Endothelial cell of umbilical vein (primary cell): Measurements from ENCODE around the gene CDK11B. TPM values are rescaled to one million over a fixed set of nuclear protein-coding genes. Genes with fewer than 3 reads are reported as not detected.
"Not testable (repeated sequence)": the region's sequence is repeated elsewhere in the genome, so short reads cannot be mapped to it uniquely, and the experiment has no call there.

Experiments used
- BruUV-seq: library from RNA; stranded (reverse); fragments of 400-500 nt; replicated peaks from 2 replicates; lab custom pipeline; 2021; lab: Mats Ljungman, UMichigan
- CTCF ChIA-PET: fragments of 300-600, 350-600 bp; sonication (Branson Sonifier 250); formaldehyde crosslinking; loops from one replicate; lab custom pipeline; 2021; ENCODE audit warnings: antibody characterized with exemption, inconsistent platforms; lab: Charles Lee
- POLR2A ChIA-PET: fragments of 300-600, 350-600 bp; sonication (Branson Sonifier 250); formaldehyde crosslinking; loops from one replicate; lab custom pipeline; 2021; ENCODE audit warnings: antibody characterized with exemption, inconsistent platforms; lab: Charles Lee
- DNase-seq: peaks from one replicate; pipeline ENCODE4 v3.0.0-alpha.2; 2011; ENCODE audit warnings: low read depth, low spot score
- FAIRE-seq: peaks from 2 replicates; lab custom pipeline; 2011; peaks lifted over from hg19 to GRCh38; lab: Jason Lieb, UNC
- H2AFZ ChIP-seq: 2 replicates; pipeline ENCODE4 v1.6.0; 2012; ENCODE audit warnings: low read depth, low read length, control low read depth, inconsistent platforms
- H3K27ac ChIP-seq: 2 replicates; pipeline ENCODE4 v1.5.1; 2011; ENCODE audit warnings: low read depth, mild to moderate bottlenecking, control low read depth, low read length, moderate library complexity; ENCODE audit not compliant: insufficient read depth
- H3K27me3 ChIP-seq, 2 experiments: 2 replicates each; pipeline versions ENCODE4 v1.6.0 to v1.6.1; 2011; ENCODE audit warnings: low read length in 2 of 2, mixed read lengths in 1 of 2; ENCODE audit not compliant: control insufficient read depth in 2 of 2, insufficient read depth in 2 of 2
- H3K36me3 ChIP-seq, 2 experiments: 2 replicates in 1 of 2; 3 replicates in 1 of 2; pipeline ENCODE4 v1.5.1; 2011; ENCODE audit warnings: low read length in 2 of 2, mild to moderate bottlenecking in 1 of 2, moderate library complexity in 1 of 2; ENCODE audit not compliant: control insufficient read depth in 2 of 2, insufficient read depth in 2 of 2; ENCODE audit errors: extremely low read depth in 1 of 2
- H3K4me1 ChIP-seq: 3 replicates; pipeline ENCODE4 v1.5.1; 2011; ENCODE audit warnings: mild to moderate bottlenecking, low read length; ENCODE audit not compliant: control insufficient read depth, insufficient read depth; ENCODE audit errors: extremely low read depth
- H3K4me2 ChIP-seq: 2 replicates; pipeline ENCODE4 v1.6.1; 2011; ENCODE audit warnings: low read length, control low read depth, mixed read lengths; ENCODE audit not compliant: insufficient read depth
- H3K4me3 ChIP-seq, 3 experiments: fragments of 200-600 bp in 1 of 3; sonication (generic), shearing (Covaris generic) in 1 of 3; replicated peaks in 1 of 3; 2 replicates each; pipeline ENCODE4 v1.5.1; 2011 to 2016; ENCODE audit warnings: control low read depth in 3 of 3, low read length in 3 of 3, mild to moderate bottlenecking in 2 of 3, inconsistent platforms in 1 of 3, low read depth in 1 of 3, moderate library complexity in 1 of 3; ENCODE audit not compliant: insufficient read depth in 1 of 3
- H3K79me2 ChIP-seq: 2 replicates; pipeline ENCODE4 v1.6.0; 2012; ENCODE audit warnings: low read length, inconsistent platforms; ENCODE audit not compliant: control insufficient read depth, insufficient read depth
- H3K9ac ChIP-seq: replicated peaks from 2 replicates; pipeline ENCODE3; 2011; ENCODE audit warnings: low read length, control low read depth; ENCODE audit not compliant: insufficient read depth; ENCODE audit errors: extremely low read depth
- H3K9me1 ChIP-seq: replicated peaks from 3 replicates; pipeline ENCODE4 v1.6.0; 2011; ENCODE audit warnings: mild to moderate bottlenecking, low read length; ENCODE audit not compliant: control insufficient read depth, insufficient read depth; ENCODE audit errors: extremely low read depth
- H3K9me3 ChIP-seq: replicated peaks from 2 replicates; pipeline ENCODE4 v1.5.1; 2012; ENCODE audit warnings: low read length, inconsistent platforms; ENCODE audit not compliant: control insufficient read depth, insufficient read depth
- H4K20me1 ChIP-seq: replicated peaks from 2 replicates; pipeline ENCODE3; 2011; ENCODE audit warnings: mild to moderate bottlenecking, low read length; ENCODE audit not compliant: control insufficient read depth, insufficient read depth; ENCODE audit errors: extremely low read depth
- CTCF ChIP-seq, 2 donors: IDR thresholded peaks; 1 replicate in 1 of 2; 2 replicates in 1 of 2; pipeline ENCODE4 v1.5.1; 2011; ENCODE audit warnings: low read length in 2 of 2, mild to moderate bottlenecking in 2 of 2, moderate library complexity in 2 of 2, control low read depth in 1 of 2, inconsistent platforms in 1 of 2, low read depth in 1 of 2; ENCODE audit not compliant: insufficient read depth in 1 of 2; ENCODE audit errors: extremely low read depth in 1 of 2
- POLR2AphosphoS5 ChIP-seq: IDR thresholded peaks from 2 replicates; pipeline ENCODE4 v1.6.1; 2012; ENCODE audit warnings: low read depth, mild to moderate bottlenecking, control low read depth, low read length, moderate library complexity; ENCODE audit not compliant: insufficient read depth
- dilution Hi-C: fragments of 300-500 bp; cut with MboI; formaldehyde crosslinking; loops from one replicate; pipeline ENCODE4 v1.15.0; 2019; ENCODE audit warnings: low sequenced_read_pairs; ENCODE audit not compliant: extremely low pct_ligation_motif_present
- intact Hi-C: fragments of 100-400 bp; cut with micrococcal nuclease; formaldehyde crosslinking; loops from one replicate; pipeline ENCODE4 v1.10.0; 2022
- polyA plus RNA-seq, 4 experiments: library from polyadenylated mRNA; depleted of rRNA in 3 of 4; stranded (reverse) in 3 of 4; unstranded in 1 of 4; fragments of >200 nt; gene quantifications; 2 replicates each; pipeline versions ENCODE4 v1.2.1 to v1.2.3, GENCODE V29; 2011 to 2012; ENCODE audit warnings: missing spikeins in 1 of 4
- total RNA-seq: library from RNA; stranded (reverse); gene quantifications from 2 replicates; pipeline ENCODE4 v1.2.3, GENCODE V29; 2021

CDK11B gene
- total and polyA plus RNA-seq, 2 donors (not counting 3 experiments of a cell fraction or from before 2014, with no cell fraction given), result 16.4 to 32.0 TPM

GRCh38 chr1:1696431-1697357 lies 37.9 kb upstream of the CDK11B start:
- H3K9ac ChIP-seq, H3K9me1 ChIP-seq, BruUV-seq, H3K4me2 ChIP-seq, H3K27ac ChIP-seq, H3K9me3 ChIP-seq, dilution Hi-C loops, H3K79me2 ChIP-seq, H3K36me3 ChIP-seq, CTCF ChIA-PET, DNase-seq, H3K4me3 ChIP-seq, POLR2A ChIA-PET, FAIRE-seq, H3K4me1 ChIP-seq, H4K20me1 ChIP-seq, H2AFZ ChIP-seq, H3K27me3 ChIP-seq: not testable (repeated sequence)
- intact Hi-C loops, result loop anchor here (10.0 kb wide), 1 partner anchor 48 kb away; no protein-coding TSS in a partner anchor

- peak; percentile 84 for DNase-seq
- H3K4me3 ChIP-seq, result peak within 1 kb of the TSS in 1 of 3 experiments; percentile 58
- intact Hi-C loops, result loop anchor here (10.0 kb wide), 1 partner anchor 52 kb away; no protein-coding TSS in a partner anchor
- H2AFZ ChIP-seq, H3K9ac ChIP-seq, H3K79me2 ChIP-seq, H3K9me1 ChIP-seq, POLR2A ChIA-PET, H3K27me3 ChIP-seq, H3K36me3 ChIP-seq, H4K20me1 ChIP-seq, H3K4me2 ChIP-seq, H3K9me3 ChIP-seq, dilution Hi-C loops, CTCF ChIA-PET, H3K4me1 ChIP-seq: not testable (repeated sequence)
- TF ChIP-seq POLR2AphosphoS5 (peak; percentile 58), CTCF (IDR thresholded peaks at IDR 0.05; ENCODE audit: extremely low read depth in 1 of 2, insufficient read depth in 1 of 2, low read depth in 1 of 2, low read length in 2 of 2) (peak in 1 of 2 donors; percentile 26)
- FAIRE-seq, result peak; percentile 97
- TSS peak; percentile 26 for BruUV-seq
- peak within 1 kb of the TSS; percentile 75 for H3K27ac ChIP-seq
Measured at GRCh38 chr1:1692714-1693647, 34.2 kb upstream of the CDK11B start, which contains the start of gene SLC35E2B. SLC35E2B (minus strand) TSS chr1:1692795; CDS start chr1:1676699, 16,096 bp downstream.
